Left colon (tissue), 2 donors: ENCODE measurements around the gene SOCS1. TPM values are rescaled to one million over a fixed set of nuclear protein-coding genes. Genes with fewer than 3 reads are reported as not detected.
"Not testable (repeated sequence)": the region's sequence is repeated elsewhere in the genome, so short reads cannot be mapped to it uniquely, and the experiment has no call there.

ENCODE experiments used
- ATAC-seq: fragments of 200-7000 bp; cut with Tn5 transposase; one replicate; pipeline ENCODE4 v1.9.1; 2020; ENCODE audit warnings: mild to moderate bottlenecking, moderate library complexity
- DNase-seq, 2 donors: peaks; one replicate each; pipeline ENCODE4 v3.0.0-alpha.2; 2020
- intact Hi-C, 2 donors: fragments of 100-400 bp; cut with DNase I in 1 of 2; cut with micrococcal nuclease in 1 of 2; formaldehyde crosslinking; loops; one replicate each; pipeline versions ENCODE4 v1.11.2 to v1.14.0; 2022; cut with DNase I, micrococcal nuclease
- long read RNA-seq: library from polyadenylated mRNA; unstranded; transcript quantifications from one replicate; pipeline ENCODE4 v2.0.0, GENCODE V29; 2021
- total RNA-seq, 2 donors: library from RNA; stranded (reverse); fragmentation: NEBNext Ultra II Directional; extraction: Animal tissue kit (Norgen Biotek cat#: 25700); gene quantifications; one replicate each; pipeline ENCODE4 v1.2.1, GENCODE V29; 2021
- donor health status: DM: no; HTN: no; CAD: no.
- donor health status: DM: yes; HTN: yes; CAD: no.

Gene SOCS1, protein sequence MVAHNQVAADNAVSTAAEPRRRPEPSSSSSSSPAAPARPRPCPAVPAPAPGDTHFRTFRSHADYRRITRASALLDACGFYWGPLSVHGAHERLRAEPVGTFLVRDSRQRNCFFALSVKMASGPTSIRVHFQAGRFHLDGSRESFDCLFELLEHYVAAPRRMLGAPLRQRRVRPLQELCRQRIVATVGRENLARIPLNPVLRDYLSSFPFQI
- 1 to 10 TPM; 4.7 to 4.9 TPM for total RNA-seq
- long read RNA-seq, partial matches to known transcripts: 0 of 1 reads
- long read RNA-seq, other reads (novel, unspliced or antisense): 0 of 1 reads

DNA sequence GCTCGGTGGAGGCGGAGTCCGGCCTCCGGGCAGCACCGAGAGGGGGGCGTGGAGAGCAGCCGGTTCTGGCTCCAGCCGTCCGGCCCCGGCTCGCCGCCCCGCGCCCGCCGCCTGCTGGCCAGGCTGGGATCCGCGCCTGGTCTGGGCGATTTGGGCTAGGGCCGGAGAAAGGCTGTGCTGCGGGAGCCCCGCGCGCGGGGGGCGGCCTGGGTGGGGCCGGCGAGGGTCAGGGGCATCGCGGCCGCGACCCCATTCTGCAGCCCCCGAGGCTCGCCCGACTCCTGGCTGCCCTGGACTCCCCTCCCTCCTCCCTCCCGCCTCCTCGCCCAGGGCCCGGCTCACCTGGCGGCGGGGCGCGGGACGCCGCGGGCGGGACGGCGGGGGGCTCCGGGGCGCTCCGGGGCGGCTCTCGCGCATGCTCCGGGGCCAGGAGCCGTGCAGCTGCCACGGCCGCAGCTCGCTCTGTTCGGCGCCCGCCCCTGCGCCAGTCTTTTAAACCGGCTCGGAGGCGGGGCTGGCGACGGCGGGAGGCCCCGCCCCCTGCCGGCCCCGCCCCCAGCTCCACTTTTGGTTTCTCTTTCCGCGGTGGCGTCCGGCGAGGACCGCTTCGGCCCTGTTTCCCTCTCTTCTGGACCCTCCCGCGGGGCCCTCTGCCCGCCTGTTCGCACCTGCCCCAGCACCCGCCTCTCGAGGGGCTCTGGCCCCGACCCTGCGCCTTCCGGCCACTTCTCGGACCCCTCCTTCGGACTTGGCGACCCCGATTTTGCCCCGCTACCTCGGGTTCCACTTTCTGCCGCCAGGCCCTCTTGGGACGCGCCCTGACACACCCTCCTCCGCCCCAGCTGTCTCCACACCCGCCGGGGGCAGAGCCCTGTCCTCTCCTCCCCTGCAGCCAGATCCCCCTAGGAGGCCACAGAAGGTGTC lies at the start of gene SOCS1:
Gene SOCS1 (minus strand): TSS at position 468 of the 924 bp plus-strand sequence. CDS start 726 bp downstream, outside the sequence.
- intact Hi-C loops: loop anchor here (2.0 to 10.0 kb wide), 3 partner anchors 96 to 285 kb away; no protein-coding TSS in a partner anchor
- ATAC-seq (peak; percentile 73), DNase-seq (peak; percentile 87 to 88)

DNA sequence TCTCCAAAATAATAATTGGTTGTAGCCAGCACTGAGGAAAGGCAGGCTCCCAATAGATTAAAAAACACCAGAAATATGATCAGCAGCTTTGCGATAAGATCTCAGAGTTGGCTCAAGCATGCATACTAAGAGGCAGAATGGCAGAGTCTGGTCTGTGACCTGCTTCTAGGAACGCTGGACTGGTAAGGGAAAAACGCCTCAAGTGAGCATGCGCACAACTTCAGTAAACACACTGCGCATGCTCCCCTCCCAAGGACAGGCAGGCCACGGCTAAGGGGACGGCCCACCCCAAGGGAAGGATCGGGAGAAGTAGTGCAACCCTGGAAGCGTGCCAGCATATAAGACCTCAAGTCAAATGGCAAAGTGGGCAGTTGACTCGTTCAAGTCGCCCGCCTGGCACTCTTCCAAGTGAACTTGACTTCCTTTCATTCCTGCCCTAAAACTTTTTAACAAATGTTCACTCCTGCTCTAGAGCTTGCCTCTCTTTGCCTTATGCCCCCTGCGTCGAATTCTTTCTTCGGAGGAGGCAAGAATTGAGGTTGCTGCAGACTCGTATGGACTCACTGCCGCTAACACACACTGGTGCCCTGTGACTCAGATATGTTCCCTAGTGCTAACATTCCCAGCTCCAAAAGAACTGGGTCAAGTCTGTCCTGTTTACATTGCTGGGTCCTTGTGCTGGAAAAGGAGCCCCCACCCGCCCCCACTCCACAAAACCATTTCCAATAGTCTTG lies 47.6 kb upstream of the SOCS1 start:
- ATAC-seq: no peak
- intact Hi-C loops: no loop called here
- no peak for DNase-seq

DNA sequence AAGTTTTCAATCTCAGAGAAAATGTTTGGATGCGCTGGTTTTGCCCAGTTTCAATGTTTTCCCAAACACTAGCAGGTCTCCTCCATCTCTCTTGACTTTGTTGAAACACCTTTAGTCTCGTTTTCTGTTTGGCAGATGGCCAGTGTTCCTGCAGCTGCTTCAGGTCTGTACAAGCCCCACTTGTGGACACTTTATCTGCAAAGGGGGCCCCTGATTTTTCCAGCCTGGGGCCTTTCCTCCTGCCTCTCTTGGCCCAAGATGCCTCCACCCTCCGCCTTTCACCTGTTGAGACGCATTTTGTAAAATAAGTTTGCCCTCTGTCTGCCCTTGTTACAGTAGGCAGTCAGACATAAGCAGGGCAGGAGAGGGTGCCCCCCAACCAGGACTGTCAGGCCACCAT lies 47.0 kb upstream of the SOCS1 start:
- no peak for DNase-seq
- intact Hi-C loops: no loop called here
- ATAC-seq: no peak

GRCh38 chr16:11301645-11302501 lies 45.9 kb upstream of the SOCS1 start:
- ATAC-seq (no peak), DNase-seq (no peak)
- intact Hi-C loops: no loop called here

GRCh38 chr16:11300560-11300892 lies 44.5 kb upstream of the SOCS1 start:
- intact Hi-C loops: no loop called here
- no peak for DNase-seq
- no peak for ATAC-seq

- intact Hi-C loops: no loop called here
- ATAC-seq (no peak), DNase-seq (no peak)
These were observed 44.0 kb upstream of the SOCS1 start for GRCh38 chr16:11299865-11300559.

- intact Hi-C loops, DNase-seq, ATAC-seq: not testable (repeated sequence)
These were observed 43.0 kb upstream of the SOCS1 start for GRCh38 chr16:11298950-11299547.

GRCh38 chr16:11298143-11298900 lies 42.3 kb upstream of the SOCS1 start:
- ATAC-seq (no peak), DNase-seq (no peak)
- intact Hi-C loops: no loop called here

DNA sequence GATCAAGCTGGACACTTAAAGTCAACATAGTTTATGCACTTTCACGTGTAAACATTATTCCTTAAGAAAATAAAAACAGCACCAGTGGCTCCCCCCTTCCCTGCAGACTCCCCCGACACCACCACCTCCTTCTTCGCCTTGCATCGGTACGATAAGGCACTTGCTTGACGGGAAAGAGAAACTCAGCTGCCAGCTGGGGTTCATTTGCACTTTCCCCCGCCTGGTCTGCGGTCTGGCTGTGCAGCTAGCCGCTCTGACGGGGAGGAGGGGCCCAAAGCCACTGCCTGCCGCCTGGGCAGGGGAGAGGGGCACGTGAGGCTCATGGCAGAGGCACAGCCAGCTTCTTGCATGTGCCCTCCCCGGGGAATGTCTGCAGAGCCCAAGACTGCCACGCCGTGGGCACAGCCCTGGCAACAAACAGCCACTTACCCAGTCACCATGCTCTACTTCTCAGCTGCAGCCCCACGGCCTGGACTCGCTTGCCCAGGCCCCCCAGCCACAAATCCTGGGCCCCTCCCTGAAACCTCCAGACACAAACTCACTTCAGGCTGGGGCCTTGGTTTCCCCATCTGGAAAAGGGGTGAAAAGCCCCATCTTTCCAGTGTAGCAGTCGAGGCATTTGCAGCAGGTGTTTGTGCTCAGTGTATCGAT lies 41.6 kb upstream of the SOCS1 start:
- intact Hi-C loops: no loop called here

DNA sequence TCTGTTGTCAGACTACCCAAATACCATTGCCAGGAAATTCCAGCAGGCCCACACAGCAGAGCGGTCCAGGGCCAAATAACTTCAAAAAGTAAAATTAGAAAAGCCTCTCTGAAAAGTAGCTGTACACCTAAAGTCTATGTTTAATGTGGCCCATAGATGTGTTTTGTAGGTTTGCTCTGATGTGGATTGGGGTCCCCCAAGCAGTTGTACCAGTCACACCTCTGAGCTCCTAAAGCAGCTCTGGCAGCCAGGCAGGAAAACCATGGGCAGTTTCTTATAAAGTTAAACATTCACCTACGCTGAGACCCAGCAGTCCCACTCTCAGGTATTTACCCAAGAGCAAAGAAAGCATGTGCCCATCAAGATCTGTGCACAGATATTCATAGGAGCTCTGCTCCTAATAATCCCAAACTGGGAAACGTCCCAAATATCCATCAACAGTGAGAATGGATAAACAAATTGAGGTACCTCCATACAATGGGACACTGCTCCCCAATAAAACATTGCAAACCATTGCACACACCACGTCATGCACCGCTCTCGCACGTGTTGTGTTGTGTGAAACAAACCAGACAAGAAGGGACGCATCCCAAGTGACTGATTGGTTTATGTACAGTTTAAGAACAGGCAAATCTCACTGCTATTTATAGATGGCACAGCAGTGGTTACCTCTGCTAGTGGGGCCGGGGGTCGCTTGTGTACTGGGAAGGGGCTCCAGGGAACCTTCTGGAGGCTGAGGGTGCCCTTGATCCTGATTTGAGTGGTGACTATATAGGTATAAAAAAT lies 40.9 kb upstream of the SOCS1 start:
- intact Hi-C loops: no loop called here
- DNase-seq: no peak
- peak; percentile 35 for ATAC-seq

More for the DNA sequence above, 41.6 kb upstream of the SOCS1 start:
- peak; percentile 92 for ATAC-seq
- DNase-seq: peak; percentile 74 to 75

DNA sequence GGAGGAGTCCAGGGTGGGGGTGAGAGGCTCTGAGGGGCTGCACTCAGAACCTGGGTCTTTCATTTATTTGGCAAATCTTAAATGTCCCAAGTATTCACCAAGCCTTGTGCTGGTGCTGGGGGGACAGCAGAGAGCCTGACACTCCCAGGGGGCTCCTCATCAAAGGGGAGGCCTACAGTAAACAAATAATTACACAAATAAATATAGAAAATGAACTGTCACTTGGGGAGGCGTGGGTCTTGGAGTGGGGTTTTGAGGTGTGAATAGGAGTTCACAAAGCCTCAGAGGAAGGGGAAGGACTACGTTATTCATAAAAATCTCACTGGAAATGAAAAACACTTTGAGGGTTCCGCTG lies 40.3 kb upstream of the SOCS1 start:
- ATAC-seq (no peak), DNase-seq (no peak)
- intact Hi-C loops: no loop called here

GRCh38 chr16:11295672-11296071 lies 39.7 kb upstream of the SOCS1 start:
- intact Hi-C loops: no loop called here
- ATAC-seq: no peak
- DNase-seq: no peak

GRCh38 chr16:11292076-11292748 lies 36.2 kb upstream of the SOCS1 start:
- intact Hi-C loops: no loop called here
- ATAC-seq: no peak
- DNase-seq: no peak

DNA sequence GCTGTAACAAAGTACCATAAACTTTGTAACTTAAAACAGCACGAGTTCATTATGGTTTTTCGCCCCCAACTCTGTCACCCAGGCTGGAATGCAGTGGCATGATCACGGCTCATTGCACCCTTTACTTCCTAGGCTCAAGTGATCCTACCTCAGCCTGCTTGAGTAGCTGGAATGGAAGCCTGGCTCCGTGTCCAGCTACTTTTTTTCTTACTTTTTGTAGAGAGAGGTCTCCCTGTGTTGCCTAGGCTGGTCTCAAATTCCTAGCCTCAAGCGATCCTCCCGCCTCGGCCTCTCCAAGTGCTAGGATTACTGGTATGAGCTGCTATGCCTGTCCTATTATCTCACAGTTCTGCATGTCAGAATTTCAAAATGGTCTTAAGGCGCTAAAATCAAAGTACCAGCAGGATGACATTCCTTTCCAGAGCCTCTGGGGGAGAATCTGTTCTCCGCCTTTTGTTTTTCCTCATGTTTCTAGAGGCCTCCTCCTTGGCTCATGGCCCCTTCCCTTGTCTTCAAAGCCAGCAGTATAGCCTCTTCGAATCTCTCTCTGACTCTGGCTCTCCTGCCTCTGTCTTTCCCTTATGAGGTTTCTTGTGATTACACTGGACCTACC lies 35.2 kb upstream of the SOCS1 start:
- no peak for DNase-seq
- no peak for ATAC-seq
- intact Hi-C loops: no loop called here
